NT2/D1 (cell line): Measurements from ENCODE around the gene EGLN1.

Source experiments
- YY1 ChIP-seq: IDR thresholded peaks from 2 replicates; pipeline ENCODE4 v1.6.1; 2011; ENCODE audit not compliant: insufficient read length, insufficient read depth
- ZNF274 ChIP-seq: IDR thresholded peaks from 2 replicates; pipeline ENCODE4 v1.6.1; 2011; ENCODE audit warnings: mild to moderate bottlenecking, low read depth, low read length

- TF ChIP-seq YY1: no peak
- TF ChIP-seq ZNF274: no peak
These were observed 34.1 kb downstream of the EGLN1 start for GRCh38 chr1:231387770-231388669.
